H54 (cell line): ENCODE results near the gene CNPY3.
A peak's percentile ranks its signal among the peaks of the same experiment; 100 is the strongest.
"Not testable (repeated sequence)": the region's sequence is repeated elsewhere in the genome, so short reads cannot be mapped to it uniquely, and the experiment has no call there.

Source experiments
- DNase-seq: peaks from one replicate; pipeline ENCODE4 v3.0.0; 2011; ENCODE audit warnings: low spot score, mixed read lengths; ENCODE audit not compliant: insufficient read length
- FAIRE-seq: peaks from 3 replicates; lab custom pipeline; 2011; peaks lifted over from hg19 to GRCh38; lab: Jason Lieb, UNC
- POLR2A ChIP-seq: IDR thresholded peaks from 2 replicates; pipeline ENCODE4 v1.6.1; 2011; ENCODE audit warnings: low read depth, mild to moderate bottlenecking, low read length

The CNPY3 gene

DNA sequence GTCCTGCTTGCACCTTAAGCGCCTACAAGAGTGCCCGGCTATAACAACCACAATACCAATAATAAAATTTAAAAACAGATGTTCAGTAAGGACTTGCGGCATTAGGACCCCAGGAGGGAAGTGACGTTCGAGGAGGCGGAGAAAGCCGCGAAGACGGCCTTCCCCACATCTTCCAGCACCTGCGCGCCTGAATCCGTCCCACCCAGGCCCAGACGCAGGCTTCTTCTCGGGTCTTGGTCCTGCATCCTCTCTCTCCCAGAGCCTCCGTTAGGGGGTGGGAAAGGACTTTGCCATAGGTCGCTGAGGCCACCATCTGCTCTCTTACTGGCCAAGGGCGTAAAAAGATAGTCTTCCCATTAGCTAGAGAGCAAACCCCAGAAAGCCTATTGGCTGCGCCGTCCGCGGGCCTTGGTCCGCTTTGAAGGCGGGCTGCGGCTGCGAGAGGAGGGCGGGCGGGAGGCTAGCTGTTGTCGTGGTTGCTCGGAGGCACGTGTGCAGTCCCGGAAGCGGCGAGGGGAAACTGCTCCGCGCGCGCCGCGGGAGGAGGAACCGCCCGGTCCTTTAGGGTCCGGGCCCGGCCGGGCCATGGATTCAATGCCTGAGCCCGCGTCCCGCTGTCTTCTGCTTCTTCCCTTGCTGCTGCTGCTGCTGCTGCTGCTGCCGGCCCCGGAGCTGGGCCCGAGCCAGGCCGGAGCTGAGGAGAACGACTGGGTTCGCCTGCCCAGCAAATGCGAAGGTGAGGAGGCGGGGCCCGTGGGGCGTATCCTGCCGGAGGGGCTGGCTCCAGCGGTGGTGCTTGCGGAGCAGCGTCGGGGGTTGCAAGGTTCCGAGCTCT lies at the start of gene CNPY3:
TSS of gene CNPY3 (plus strand) at position 495 of the 835 bp plus-strand sequence. CDS start at position 586, 91 bp downstream.
- peak; percentile 94 for DNase-seq
- peak; percentile 48 for TF ChIP-seq POLR2A
- peak; percentile 60 for FAIRE-seq

DNA sequence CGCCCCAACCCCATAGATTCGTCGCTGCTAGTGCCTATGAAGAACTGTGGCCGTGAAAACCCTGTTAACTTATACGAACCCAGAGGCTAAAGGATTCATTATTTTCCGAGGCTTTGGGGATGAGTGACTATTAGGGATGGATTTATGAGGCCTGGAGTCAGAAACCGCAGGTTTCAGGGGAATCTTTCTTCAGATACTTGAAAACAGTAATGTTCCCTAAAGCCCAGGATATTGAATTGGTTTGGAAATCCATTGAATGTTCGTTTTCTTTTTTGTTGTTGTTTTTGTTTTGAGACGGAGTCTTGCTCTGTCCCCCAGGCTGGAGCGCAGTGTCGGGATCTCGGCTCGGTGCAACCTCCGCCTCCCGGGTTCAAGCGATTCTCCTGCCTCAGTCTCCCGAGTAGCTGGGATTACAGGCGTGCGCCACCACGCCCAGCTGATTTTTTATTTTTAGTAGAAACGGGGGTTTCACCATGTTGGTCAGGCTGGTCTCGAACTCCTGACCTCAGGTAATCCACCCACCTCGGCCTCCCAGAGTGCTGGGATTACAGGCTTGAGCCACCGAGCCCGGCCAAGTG lies 49.0 kb upstream of the CNPY3 start:
- FAIRE-seq, DNase-seq: not testable (repeated sequence)

- FAIRE-seq, DNase-seq: not testable (repeated sequence)
Observed at GRCh38 chr6:42880871-42881270, 48.4 kb upstream of the CNPY3 start.

DNA sequence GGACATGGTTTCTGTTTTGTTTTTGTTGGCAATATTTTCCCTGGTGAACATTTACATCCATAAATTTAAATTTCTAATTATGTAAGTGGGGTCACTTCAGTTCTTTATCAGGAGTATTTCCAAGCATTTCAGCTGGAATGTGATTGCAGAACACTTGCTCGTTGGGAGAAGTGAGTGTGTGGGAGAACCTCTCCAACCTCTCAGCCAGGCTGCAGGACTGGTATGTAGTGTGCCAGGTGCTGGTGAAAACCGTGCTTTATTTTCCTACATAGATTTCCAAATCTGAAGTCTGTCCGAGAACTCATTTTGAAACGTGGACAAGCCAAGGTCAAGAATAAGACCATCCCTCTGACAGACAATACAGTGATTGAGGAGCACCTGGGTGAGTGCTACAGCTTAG lies 43.6 kb upstream of the CNPY3 start:
- no peak for FAIRE-seq

GRCh38 chr6:42888201-42888600 lies 41.1 kb upstream of the CNPY3 start:
- not testable (repeated sequence) for FAIRE-seq, DNase-seq

More for the DNA sequence above, 43.6 kb upstream of the CNPY3 start:
- TF ChIP-seq POLR2A: no peak
- no peak for DNase-seq

DNA sequence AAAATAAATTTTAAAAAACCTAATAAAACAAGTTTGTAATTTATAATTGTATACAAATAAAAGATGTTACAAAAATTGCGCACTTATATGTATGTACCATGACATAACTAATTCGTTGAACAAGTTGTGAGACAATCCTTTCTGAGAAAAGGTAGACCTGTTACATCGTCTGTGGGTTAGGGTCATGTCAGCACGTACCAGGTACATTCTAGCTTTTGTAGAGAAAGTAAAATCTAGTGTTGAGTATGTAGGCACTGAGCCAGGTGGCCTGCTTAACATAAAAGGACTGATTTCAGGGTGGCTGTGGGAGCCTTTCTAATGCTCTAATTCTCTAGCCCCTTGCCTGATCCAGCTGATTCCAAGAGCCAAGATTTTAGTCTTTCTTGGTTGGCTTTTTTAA lies 39.5 kb upstream of the CNPY3 start:
- FAIRE-seq: no peak
- no peak for TF ChIP-seq POLR2A
- no peak for DNase-seq

- peak; percentile 68 for TF ChIP-seq POLR2A
- no peak for FAIRE-seq
- DNase-seq: peak; percentile 77
Observed at GRCh38 chr6:42890311-42891198, 38.7 kb upstream of the CNPY3 start.

GRCh38 chr6:42891199-42891722 lies 38.0 kb upstream of the CNPY3 start:
- DNase-seq (no peak), FAIRE-seq (no peak)
- no peak for TF ChIP-seq POLR2A

GRCh38 chr6:42894041-42894828 lies 35.0 kb upstream of the CNPY3 start:
- not testable (repeated sequence) for DNase-seq, FAIRE-seq

DNA sequence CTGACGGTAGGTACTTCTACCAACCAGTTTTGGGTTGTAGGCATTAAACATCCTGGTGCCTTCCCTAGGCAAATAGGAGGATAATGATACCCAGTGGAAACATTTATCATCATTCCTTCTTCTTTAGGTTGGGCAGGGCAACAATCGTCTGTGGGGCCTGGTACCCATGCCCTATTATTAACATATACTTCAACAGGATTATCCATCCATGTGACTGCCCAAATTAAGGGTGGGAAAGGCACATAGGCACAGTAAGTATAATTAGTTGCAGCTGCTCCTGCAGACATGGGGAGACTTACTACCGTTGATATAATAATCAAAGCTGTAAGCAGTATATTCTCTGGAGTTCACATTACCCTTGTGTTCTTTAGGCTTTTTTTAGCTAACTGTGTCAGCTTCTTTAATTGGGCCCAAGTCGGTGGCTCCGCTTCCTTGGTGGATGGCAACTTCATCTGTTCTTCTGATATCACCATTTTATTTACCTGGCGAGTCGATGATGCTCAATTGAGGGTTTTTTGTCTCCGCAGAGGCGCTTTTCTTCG lies 33.0 kb upstream of the CNPY3 start:
- no peak for FAIRE-seq
- TF ChIP-seq POLR2A: no peak
- no peak for DNase-seq

DNA sequence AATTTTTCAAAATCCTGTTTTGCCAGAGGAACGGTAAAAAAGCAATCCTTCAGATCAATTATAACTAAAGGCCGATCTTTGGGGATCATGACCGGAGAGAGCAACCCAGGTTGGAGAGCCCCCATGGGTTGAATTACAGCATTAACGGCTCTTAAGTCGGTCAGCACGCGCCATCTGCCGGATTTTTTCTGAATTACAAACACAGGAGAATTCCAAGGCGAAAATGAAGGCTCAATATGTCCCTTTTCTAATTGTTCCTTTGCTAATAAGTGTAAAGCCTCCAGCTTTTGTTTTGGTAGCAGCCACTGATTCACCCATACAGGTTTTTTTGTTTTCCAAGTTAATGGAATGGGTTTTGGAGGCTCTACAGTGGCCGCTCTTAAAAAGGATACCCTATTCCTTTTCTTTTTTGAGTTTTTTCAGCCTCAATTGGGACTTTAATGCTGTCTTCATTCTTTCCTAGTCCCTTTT lies 30.4 kb upstream of the CNPY3 start:
- DNase-seq (no peak), FAIRE-seq (no peak)
- TF ChIP-seq POLR2A: no peak

GRCh38 chr6:42899871-42900270 lies 29.4 kb upstream of the CNPY3 start:
- no peak for FAIRE-seq
- TF ChIP-seq POLR2A: no peak
- no peak for DNase-seq

DNA sequence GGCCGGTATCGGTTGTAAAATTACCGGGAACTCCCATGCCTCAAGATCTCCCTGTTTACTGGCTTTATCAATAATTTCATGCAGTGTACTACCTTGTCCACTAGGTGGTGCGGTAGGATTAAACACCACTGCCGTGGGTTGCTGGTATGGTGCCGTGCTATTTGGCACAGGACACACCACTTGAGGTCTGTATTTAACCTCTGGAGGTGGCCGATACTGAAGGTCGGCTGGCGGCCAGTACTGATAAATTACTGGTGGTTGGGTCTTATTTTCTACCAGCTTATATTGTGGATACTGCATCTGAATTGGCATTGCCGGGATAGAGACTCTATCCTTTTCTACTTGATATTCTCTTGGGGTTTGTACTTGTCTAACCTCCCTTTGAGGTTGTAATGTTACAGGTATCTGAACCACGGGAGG lies 27.7 kb upstream of the CNPY3 start:
- DNase-seq: peak; percentile 49
- FAIRE-seq: peak; percentile 60
- TF ChIP-seq POLR2A: no peak

DNA sequence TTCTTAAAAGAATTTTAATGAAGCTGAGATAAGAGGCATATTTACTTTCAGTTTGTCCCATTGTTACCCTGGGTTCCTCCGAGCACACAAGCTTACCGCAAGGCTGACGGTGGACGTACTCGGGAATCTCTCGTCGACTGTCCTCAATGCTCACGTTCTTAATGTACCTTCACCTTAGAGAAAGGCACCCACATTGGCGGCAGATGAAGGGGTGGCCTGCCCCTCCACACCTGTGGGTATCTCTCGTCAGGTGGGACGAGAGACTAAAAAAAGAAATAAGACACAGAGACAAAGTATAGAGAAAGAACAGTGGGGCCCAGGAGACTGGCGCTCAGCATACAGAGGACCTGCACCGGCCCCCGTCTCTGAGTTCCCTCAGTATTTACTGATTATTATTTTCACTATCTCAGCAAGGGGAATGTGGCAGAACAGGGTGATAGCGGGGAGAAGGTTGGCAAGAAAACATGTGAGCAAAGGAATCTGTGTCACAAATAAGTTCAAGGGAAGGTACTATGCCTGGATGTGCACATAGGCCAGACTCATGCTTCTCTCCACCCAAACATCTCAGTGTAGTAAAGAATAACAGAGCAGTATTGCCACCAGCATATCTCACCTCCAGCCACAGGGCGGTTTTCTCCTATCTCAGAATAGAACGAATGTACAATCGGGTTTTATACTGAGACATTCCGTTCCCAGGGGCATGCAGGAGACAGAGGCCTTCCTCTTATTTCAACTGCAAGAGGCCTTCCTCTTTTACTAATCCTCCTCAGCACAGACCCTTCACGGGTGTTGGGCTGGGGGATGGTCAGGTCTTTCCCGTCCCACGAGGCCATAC lies 26.6 kb upstream of the CNPY3 start:
- DNase-seq, FAIRE-seq: not testable (repeated sequence)
